GM12891 (cell line): Measurements from ENCODE around the gene MYL7.

Source experiments
- PAX5 ChIP-seq: IDR thresholded peaks from 2 replicates; pipeline ENCODE4 v1.6.1; 2011; ENCODE audit warnings: low read length, moderate library complexity, mild to moderate bottlenecking; ENCODE audit not compliant: insufficient read depth, severe bottlenecking
- POLR2AphosphoS5 ChIP-seq: IDR thresholded peaks from 2 replicates; pipeline ENCODE4 v1.6.1; 2011; ENCODE audit warnings: low read depth, low read length, control low read depth
- TAF1 ChIP-seq: IDR thresholded peaks from 2 replicates; pipeline ENCODE4 v1.6.1; 2011; ENCODE audit warnings: low read depth, low read length, control low read depth

DNA sequence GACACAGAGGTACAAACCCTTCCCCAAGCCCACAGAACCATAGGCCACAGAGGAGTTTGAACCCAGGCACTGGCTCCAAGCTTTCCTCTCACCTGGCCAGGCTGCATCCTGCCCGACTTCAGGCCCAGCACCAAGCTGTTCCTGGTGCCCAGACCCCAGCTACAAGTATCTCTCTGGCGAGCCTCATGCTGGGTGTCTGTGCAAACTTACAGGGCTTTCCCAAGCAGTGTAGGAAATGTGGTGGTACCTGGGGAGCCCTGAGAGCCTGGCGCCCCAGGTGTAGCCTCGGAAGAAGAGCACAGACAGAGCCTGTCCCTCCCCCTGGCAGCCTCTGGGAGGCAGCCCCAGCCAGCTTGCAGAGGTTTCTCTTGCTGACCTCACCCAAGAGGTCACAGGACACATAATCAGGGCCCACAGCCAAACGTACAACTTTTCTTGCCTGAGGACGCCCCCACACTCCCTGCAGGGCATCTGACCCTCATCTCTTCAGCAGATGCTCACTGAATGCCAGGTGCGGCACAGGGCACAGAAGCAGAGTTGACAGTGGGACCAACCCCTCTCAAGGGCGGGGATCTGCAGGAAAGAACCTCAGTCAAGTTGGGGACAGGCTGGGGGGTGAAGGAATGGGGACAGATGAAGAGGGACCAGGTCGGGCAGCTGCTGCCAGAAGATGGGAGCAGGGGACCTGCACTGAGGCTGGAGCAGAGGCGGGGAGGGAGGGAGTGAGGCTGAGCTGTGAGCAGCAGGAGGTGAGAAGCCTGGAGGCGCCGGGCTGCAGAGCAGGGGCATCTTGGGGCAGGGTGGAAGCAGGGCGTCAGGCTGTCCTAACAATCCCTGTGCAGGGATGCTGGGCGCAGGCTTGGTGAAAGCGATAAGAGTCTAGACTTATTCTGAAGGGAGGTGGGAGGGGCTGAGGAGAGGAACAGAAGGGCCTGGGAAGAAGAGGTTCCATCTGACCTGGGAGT is 16.3 kb upstream of the MYL7 start:
- no peak for TF ChIP-seq PAX5
- no peak for TF ChIP-seq POLR2AphosphoS5
- TF ChIP-seq TAF1: no peak
